ENCODE data around the gene TMUB1.
A peak's percentile ranks its signal among the peaks of the same experiment; 100 is the strongest.
"Not testable (repeated sequence)": the region's sequence is repeated elsewhere in the genome, so short reads cannot be mapped to it uniquely, and the experiment has no call there.

TMUB1 gene

GRCh38 chr7:151048911-151049463 lies 34.3 kb downstream of the TMUB1 start:
- no peak for DNase-seq

- DNase-seq = no peak
Measured at GRCh38 chr7:151047976-151048815, 35.1 kb downstream of the TMUB1 start, which contains the start of gene ASIC3. TSS of gene ASIC3 (plus strand) at chr7:151048531. CDS start at chr7:151048886, 355 bp downstream.

DNA sequence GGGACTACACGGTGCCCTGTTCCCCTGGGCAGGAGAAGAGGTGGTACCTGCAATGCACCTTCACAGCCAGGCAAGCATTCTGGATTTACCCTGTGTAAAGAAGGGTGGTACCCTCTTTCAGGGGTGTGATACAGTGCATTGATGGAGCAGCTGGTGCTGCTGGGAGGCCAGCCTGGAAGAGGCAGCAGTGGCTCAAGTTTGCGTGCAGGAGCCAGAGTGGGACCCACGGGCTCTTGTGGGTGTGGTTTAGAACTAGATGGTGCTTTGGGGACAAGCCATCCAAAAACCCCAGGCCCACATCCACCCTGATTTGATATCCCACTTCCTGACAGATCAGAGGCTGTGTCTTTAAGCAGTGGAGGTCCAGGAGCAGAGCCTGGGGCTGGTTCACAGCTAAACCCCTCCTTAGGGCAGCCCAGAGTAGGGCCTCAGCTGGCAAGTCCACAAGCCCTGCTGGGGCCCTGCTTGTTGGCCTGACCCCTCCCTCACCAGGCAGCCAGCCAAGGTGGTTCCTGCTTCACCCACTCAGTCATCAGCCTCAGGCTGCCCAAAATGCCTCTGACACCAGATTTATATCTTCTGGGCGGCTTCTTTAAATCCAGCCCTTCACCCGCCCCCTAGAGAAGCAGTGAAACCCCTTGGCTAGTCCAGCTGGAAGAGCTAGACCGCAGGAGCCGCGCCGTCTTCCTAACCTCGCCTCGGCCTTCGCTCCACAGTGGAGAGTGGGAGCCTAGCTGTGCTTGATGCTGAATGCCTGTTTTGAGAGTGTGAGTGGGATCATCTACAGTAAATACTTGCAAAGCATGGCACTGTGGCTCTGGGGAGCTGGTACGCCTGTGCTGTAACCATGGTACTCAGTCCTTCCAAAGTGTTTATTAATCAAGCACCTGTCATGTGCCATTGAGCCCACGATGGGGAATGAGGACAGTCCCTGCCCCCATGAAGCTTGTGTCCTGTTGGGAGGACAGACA lies 36.4 kb downstream of the TMUB1 start:
- DNase-seq = no peak

DNA sequence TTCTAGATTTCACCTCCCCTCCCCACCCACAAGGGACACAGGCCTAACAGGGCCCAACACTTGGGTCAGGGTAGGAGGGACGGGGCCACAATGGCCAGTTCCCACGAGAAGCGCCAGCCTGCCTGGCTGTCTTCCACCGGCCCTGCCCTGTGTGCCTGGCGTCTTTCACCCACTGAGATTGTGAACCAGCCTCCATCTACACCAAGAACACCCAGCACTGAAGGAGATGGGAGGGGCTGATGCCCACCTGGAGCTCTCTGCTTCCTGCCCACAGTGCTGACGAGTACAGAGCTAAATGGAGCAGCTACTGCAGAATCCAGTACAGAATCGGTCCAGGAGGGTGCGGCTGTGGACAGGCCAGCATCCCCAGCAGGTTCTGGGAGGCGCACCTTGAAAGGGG lies 37.3 kb downstream of the TMUB1 start:
- DNase-seq = no peak

DNA sequence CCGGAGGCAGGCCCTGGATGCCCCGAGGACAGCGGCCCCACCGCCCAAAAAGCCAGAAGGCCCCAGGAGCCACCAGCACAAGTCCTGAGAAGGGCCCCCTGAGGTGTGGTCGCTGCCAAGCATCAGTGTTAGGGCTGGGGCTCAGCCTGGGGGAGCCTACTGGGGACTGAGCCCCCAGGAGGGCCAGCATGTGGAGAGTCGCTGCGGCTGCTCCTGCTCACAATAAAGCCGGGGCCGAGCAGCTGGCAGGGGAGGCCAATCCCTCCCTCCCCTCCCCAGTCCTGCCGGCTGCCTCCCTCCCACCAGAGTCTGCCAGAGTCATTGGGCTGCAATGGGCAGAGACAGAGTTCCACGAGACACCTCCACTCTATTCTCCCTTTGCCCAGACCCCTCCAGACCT lies 38.0 kb downstream of the TMUB1 start:
- no peak for DNase-seq

- no peak for DNase-seq
Measured at GRCh38 chr7:151043959-151044358, 39.3 kb downstream of the TMUB1 start.

DNA sequence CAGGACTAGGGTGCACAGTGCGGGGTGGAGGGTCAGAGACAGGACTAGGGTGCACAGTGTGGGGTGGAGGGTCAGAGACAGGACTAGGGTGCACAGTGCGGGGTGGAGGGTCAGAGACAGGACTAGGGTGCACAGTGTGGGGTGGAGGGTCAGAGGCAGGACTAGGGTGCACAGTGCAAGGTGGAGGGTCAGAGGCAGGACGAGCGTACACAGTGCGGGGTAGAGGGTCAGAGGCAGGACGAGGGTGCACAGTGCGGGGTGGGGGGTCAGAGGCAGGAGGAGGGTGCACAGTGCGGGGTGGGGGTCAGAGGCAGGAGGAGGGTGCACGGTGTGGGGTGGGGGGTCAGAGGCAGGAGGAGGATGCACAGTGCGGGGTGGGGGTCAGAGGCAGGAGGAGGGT lies 39.8 kb downstream of the TMUB1 start:
- DNase-seq = not testable (repeated sequence)

- DNase-seq = no peak
Measured at GRCh38 chr7:151040616-151041375, 42.5 kb downstream of the TMUB1 start.

- DNase-seq = no peak
Measured at GRCh38 chr7:151039850-151040548, 43.3 kb downstream of the TMUB1 start.

GRCh38 chr7:151038951-151039849 lies 44.1 kb downstream of the TMUB1 start:
- DNase-seq = peak; percentile 77

GRCh38 chr7:151035902-151036301 lies 47.4 kb downstream of the TMUB1 start:
- no peak for DNase-seq

DNA sequence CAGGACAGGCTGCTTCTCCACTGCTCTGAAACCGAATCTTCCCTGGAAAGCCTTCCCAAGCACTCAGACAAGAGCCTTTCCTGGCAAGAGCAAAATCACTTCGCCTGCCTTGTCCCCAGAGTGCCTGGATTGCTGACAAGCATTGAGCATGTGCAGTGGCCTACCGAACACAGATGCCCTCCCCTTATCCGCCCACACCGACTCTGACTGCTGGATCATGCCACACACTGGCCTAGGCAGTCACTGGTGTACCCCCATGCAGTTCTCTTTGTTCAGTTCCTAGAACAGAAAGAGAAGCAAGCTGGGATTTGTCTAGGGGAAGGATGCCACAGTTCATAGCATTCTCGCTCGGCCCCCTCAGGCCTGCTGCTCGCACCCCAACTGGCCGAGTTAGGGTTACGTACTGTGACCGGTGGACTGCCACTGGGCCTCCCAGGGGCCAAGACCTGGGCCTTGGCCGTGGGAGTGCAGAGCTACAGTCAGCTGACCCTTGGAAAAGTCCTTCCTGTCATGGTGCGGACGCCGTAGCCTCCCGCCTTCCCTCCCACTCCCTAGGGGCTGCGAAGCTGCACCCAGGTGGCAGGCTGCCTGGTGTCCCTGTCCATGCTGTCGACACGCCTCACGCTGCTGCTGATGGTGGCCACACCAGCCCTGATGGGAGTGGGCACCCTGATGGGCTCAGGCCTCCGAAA lies 48.1 kb downstream of the TMUB1 start:
- DNase-seq = no peak

GRCh38 chr7:151034312-151035025 lies 48.8 kb downstream of the TMUB1 start:
- no peak for DNase-seq

DNA sequence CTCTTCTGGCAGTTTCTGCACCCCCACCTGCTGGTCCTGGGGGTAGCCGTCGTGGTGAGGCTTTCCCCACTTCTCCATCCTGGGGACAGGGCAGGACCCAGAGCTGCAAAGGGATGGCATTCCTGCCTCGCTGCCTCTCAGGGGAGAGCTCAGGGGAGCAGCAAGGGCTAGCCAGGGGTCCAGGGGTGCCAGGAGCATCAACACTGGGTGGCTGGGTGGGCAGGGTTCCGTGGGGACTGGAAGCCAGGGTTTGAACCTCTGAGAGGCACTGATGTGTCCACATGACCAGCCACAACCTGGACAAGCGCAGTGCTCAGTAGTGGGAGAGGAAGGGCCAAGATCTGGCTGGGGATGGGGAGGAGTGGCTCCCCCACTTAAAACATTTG lies 49.4 kb downstream of the TMUB1 start:
- DNase-seq = no peak

- DNase-seq = no peak
Measured at GRCh38 chr7:151032936-151033863, 50.1 kb downstream of the TMUB1 start.

All from GOT3 (cell line).